Measurements from ENCODE around the gene AGBL3.
A peak's percentile ranks its signal among the peaks of the same experiment; 100 is the strongest.

Gene AGBL3

DNA sequence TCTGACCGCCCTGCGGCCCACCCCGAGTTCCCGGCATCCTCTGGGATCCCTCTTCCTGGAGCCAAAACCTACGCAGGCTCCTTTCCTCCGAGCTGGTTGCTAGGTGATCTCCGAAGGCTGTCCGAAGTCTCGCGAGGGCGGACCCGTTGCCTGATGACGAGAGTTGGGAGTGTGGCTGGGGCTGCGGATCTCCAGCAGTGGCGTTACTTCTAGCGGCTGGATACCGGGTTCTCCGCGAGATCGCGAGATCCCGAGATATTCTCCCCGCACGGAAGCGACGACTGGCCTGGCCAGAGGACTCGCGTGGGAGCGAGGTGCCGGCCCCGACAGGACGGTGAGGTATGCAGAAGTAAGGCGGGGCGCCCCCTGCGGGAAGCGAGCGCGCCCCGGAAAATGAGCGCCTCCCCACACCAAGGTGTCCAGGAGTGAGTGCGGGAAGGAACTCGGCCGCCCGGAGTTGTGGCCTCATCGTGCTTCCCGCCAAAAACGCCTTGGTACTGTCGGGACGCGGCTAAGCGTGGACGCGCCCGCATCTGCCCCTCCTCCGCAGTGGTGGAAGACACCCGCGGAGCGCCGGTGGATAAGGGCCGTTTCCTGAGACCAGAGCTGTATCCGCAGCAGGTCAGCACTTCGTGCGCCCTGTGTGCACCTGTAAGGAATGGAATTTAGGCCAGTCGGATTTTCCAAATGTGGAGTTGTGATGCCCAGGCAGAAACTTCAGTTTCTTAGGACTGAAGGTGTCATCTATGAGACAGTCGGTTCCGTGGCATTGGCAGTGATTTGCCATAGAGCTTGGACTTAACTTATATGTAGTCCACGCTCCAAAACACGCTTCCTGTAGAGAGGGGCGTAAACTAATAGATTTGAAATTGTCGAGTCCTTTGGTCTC lies at the start of gene AGBL3:
Gene AGBL3, plus strand, starts transcription at position 146 of the 889 bp plus-strand sequence. CDS start 1,426 bp downstream, outside the sequence.
- DNase-seq (ENCODE audit: low spot score) = peak; percentile 94

DNA sequence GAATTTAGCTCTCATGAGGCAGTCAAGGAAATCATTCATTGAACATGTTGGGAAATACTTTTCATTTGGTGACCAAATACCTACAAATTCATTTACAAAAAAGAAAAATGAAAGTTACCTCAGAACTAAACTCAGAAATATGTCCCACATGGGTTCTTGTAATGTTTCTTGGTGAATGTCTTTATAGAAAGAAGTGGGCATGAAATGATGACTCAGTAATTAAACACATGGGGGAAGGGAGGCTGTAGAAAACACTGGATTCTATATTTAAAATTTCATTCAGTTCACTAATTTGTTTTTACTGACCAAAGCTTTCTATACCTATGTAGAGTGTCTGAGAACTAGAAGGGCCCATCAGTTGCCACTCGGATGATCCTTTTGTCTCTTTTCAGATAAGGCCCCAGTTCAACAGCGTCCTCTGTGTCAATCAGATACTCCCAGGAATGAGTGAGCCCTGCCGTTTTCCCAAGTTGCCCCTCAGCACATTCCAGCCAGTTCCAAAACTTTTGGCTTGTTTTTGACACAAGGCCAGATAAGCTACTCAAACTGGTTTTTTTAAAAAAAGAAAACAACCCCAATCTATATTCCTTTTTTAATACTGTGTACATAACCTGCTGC lies 49.3 kb upstream of the AGBL3 start:
- DNase-seq (ENCODE audit: low spot score) = no peak

DNA sequence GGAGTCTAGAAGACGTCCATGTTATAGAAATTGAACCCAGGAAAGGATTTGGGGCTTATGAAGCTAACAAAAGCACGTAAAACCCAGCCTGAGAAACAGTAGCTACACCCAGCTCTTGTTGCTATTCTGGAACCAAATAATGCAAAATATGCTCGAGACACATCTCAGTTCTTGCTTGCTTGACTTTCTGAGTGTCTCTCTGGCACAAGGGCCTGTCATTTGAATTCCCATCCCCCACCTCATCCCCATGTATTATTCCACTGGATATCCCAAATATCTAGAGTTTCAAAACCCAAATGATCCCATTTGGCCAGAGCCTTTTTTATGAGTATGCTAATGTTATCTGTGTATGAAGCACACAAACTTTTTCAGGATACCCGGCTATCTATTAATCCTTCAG lies 48.2 kb upstream of the AGBL3 start:
- DNase-seq (ENCODE audit: low spot score) = no peak

DNA sequence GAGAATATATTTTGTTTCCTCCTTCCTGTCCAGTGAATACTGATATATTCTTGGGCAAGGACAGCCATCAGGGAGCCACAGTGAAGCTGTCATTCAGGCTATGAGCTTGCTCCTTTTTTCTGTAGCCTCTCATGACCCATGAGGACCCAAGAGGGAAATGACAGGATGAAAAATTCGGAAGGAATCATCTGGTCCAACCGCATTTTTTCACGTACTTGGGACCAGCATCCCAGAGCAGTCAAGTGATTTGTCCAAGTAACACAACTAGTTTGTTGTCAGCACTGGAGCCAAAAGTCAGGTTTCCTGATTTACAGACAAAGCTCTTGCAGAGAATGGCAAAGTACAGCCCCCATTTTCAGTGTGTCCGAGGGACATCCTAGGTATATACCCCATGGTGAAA lies 47.2 kb upstream of the AGBL3 start:
- DNase-seq (ENCODE audit: low spot score) = no peak

DNA sequence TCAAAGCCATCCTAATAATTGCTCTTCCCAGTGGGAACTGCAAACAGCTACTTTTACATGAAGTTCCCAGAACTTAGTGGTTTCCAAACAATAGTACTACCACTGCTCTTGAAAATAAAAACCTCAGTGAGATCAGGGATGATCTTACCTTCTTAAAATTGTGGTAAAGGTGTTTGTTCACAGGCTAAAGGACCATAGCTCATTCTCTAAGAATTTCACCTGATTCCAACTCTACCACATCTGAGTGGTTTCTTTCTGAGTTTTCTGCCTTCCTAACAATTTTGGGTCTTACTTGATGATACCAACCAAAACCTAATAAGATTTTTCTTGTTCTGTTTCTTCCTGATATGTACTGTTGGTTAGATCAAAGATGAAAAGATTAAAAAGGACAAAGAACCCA lies 45.6 kb upstream of the AGBL3 start:
- no peak for DNase-seq (ENCODE audit: low spot score)

DNA sequence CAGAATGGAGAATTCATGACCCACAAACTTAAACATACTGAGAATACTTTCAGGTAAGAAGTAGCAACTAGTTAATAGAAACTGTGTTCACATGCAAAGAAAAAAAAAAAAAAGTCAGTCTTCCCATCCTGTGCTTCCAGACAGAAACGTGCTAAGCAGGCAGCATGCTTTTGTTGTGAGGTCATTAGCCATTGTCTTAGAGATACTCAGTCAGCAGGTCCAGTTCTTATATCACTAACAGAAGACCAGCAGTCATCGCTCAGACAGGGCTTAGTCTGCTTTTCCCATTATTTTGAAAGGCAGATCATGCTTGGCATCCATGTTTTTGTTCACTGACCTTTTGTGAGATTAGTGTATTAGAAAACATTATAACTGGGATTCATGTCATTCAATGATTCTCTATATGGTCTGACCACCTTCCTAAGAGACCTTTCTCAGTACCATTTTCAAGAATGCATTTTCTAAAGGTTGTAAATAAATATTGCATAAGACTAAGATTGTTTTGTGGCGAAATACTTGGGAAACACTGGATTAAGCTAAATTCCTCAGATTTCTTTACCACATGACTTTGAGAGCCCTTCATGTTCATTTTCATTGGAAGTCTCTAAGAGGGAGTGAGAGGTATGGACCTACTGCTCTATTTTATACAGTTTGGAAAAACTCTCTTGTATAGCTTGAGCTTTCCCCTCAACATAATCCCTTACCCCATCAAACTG lies 45.0 kb upstream of the AGBL3 start:
- peak; percentile 72 for DNase-seq (ENCODE audit: low spot score)

DNA sequence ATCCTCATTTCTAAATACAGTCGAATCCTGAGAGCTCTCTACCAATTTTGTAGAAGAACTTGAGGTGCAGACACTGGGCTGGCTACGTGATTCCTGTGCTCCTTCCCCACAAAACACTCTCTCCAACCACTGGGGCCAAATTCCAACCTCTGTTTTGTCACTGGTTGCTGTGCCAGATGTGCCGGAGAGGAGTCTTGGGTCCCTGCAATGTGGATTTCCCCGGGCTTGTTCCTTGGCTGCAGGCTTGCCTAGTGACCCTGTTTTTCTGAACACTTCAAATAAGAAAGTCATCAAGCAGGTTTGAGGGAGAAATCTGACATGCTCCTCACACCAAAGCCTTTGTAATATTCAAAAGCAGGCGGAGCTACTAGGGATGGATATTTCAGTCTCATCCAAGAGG lies 44.4 kb upstream of the AGBL3 start:
- no peak for DNase-seq (ENCODE audit: low spot score)

DNA sequence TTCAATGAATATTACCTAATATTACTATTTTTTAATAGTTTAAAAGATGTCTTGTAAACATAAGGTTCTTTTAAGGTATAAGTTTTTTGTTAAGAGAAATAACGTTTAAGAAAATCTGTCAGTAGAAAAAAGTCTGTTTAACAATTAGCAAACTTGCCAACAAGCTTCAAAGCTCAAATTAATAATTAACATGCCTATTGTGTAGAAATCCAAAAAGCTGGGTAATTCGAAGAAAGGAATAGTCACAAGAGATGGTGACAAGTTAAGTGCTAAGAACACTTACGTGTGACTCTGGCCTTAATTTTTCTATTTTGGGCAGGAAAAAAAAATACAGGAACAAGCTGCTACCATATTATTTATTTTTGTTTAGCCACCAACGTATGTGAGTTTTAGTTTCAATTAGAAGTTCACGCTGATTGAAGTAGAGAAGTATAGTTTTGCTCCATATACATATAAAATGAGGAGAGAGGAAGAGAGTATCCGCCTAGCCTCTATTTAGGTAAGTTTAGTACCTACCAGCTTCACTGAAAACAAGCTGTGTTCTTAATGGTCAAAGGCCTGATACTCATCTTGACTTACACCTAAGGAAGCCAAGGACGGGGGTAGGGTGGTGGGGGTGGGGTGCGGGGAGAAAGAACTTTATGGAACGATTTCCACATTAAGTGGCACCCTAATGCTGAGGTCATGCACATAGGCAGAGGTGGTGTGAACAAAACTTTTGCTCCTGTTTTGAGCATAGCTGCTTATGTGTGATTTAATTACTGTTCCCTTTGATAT lies 43.4 kb upstream of the AGBL3 start:
- no peak for DNase-seq (ENCODE audit: low spot score)

DNA sequence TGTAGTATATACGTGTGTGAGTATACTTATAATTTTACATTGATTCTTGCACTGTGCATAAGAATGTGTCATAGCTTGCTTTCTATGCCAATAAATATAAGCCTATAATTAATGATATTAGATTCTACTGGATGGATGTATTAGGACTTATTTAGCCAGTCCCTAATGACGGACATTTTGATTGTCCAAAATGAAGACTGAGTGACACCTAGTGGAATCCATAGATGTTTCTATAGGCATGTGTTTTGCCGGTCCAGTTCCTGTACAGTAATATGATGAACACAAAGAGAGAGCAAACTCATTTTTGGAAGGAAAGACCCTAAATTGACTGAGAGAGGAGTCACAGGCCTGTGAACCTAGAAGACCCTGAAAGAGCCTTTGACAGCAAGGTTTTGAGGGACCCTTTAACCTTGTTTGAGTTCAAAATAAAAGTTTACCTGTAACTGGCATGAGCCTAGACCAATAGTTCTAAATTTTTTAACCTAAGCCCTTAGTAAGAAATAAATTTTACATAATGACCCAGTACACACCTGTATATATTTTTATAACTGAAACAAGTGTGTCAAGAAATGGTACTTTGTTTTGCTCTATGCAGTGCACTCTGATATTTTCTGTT lies 42.4 kb upstream of the AGBL3 start:
- DNase-seq (ENCODE audit: low spot score) = no peak

DNA sequence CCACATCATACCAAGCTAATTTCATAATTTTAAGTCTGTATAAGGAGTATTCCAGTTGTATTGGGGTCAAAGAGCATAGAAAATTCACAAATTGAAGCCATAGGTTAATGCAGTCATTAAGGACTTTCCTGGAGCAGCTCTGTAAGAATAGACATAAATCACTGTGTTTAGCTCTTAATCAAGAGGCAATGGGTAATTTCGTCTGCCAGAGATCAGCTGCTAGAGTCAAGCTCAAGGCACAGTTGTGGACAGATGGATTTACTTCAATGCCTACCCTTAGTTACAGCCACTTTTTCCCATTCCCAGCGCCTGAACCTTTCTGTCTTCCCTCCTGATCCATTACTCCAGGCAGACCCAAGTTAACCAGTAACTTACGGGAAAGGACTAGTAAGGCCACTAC lies 40.6 kb upstream of the AGBL3 start:
- no peak for DNase-seq (ENCODE audit: low spot score)

DNA sequence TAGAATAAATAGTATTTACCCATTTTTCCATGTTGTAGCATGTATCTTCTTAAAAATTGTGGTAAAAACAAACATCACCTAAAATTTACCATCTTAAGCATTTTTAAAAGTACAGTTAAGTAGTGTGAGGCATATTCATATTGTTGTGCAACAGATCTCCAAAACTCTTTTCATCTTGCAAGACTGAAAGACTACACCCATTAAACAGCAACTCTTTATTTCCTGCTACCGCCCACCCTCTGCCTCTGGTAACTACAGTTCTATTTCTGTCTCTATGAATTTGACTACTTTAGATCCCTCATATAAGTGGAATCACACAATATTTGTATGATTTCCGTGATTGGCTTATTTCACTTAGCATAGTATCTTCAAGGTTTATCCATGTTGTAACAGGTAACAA lies 40.0 kb upstream of the AGBL3 start:
- DNase-seq (ENCODE audit: low spot score) = no peak

DNA sequence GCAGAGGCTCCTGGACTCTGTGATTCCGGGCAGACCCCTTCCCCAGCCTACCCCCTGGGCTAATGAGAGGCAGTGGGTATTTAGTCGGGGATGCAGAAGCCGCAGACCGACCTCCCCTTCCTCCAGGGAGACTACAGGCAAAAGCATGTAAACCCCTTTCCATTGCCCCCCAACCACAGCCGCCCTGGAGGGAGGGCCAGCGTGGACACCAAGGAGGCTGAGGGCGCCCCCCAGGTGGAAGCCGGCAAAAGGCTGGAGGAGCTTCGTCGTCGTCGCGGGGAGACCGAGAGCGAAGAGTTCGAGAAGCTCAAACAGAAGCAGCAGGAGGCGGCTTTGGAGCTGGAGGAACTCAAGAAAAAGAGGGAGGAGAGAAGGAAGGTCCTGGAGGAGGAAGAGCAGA lies 39.0 kb upstream of the AGBL3 start:
- no peak for DNase-seq (ENCODE audit: low spot score)

DNA sequence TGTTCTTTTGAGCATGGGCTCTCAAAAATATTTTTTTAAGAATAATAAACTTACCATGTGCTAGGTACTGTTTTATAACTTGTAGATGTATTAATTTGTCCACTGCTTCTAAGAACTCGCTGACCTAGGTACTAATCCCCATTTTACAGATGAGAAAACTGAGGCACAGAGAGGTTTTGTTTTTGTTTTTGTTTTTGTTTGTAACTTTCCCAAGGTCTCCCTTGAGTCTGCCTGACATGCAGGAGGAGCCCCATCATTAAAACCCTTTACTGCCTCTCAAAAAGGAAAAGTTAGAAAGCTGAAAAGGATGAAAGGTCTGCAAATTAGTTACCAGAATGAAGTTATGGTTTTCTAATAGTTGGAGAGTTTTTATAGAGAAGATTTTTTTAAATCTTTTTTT lies 38.5 kb upstream of the AGBL3 start:
- no peak for DNase-seq (ENCODE audit: low spot score)

DNA sequence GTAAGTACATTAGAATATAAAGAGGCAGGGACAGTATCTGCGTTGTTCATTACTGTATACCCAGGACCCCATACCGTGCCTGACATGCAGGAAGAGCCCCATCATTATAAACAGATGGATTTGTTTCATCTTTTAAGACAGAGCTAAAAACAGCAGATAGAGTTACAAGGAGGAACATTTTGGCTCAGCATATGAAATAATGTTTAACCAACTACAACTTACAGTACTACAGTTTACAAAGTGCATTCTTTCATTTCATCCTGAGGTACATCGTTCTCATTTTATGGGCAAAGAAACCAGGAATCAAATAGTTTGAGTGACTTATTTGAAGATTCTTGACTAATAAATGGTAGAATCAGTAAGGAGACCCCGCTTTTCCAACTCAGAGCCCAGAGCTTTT lies 38.1 kb upstream of the AGBL3 start:
- no peak for DNase-seq (ENCODE audit: low spot score)

DNA sequence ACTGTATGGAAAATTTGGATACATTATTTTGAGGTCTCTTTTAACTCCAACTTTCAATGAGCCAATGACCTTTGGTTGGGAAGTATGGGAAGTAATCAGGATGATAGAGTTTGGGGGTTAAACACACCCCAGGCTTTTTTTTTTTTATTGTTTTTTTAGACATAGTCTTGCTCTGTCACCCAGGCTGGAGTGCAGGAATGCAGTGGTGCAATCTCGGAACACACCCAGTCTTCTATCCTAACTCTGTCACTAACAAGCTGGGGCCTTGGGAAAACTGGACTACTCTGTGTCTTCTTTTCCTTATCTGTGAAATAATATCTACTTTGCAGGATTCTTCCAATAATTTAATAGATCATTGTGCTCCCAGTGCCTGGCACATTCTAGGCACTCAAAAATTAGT lies 37.6 kb upstream of the AGBL3 start:
- no peak for DNase-seq (ENCODE audit: low spot score)

DNA sequence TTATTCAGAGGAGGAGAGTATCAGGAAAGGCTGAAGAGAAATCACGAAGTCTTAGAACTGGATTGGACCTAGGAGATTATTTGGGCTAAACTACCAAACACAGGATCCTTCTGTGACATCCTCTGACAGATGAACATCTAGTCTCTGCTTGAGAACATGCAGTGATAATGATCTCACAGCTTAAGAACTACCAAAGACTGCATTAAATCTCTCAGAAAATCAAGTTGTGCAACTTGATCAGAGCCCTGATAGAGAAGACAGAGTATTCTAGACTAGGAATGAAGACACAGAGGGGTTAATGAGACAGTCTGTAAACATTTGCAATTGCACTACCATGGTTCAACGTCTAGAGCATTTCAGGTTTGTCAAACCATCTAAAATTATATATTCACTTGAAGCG lies 37.1 kb upstream of the AGBL3 start:
- DNase-seq (ENCODE audit: low spot score) = no peak

DNA sequence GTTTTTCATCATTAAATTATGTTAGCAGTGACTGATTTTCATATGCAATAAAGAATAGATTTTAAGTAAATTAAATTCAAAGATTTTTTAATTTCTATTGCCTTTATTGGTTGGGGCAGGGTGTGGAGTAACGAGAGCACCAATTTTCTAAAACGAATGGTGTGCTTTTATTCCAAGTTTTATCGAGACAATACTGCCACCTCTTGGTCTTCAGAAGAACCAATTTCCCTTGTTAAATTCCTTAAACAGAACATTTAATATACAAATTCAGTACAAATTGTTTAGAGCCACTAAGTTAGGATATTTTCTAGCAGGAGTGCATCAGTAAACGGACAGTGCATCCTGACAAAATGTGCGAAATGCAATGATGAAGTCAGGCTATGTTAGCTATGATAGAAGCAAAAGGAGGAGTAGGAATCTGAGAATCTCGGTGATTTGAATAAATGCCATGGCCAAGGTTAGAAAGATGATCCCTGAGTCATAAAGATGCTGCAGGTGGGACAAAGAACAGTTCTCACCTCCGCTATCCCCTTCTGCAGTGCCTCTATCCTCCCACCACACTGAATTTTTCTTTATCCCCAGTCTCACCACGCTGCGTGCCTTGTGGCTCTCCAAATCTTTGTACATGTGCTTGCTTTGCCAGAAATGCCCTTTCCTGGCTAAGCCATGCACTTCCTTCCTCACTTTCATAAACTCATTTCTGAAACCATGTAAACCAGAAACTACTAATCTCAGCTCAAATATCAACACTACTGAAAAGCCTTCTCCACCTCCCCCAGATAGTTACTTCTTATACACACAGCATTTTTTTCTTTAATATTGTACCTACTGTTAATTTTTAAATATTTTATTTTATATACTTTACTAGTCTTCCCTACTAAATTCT lies 31.9 kb upstream of the AGBL3 start:
- no peak for DNase-seq (ENCODE audit: low spot score)

DNA sequence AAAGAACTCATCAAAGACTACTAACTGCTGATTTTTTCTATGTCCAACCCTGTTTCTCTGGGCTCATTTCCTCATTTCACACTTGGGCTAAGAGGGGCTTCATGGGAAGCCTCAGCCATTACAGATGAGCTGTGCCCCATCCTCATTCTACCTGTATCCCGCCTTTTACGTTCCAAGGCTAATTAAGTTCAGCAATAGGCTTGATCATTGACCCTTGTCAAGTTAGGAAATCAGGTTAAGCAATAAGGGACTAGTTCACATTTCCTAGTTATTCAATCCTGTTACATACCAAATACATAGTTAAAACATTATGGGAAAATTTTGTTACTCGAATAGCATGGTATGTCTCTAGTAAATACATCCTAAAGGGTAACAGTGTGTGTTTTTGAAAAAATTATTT lies 29.3 kb upstream of the AGBL3 start:
- DNase-seq (ENCODE audit: low spot score) = no peak

DNA sequence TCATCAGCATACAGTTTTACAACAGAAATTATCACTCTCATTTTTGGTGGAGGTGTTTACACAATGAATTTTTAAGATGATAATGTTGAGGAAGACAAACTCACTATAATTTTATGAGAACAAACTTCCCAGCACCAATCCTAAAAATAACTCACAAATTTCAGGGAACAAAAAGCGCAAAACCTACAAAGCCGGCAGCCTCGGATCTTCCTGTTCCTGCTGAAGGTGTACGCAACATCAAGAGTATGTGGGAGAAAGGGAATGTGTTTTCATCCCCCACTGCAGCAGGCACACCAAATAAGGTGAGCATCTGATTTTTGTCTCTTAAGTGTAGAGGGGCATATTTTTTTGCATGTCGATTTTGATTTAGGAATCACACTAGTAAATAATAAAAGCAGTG lies 26.5 kb upstream of the AGBL3 start:
- DNase-seq (ENCODE audit: low spot score) = no peak

DNA sequence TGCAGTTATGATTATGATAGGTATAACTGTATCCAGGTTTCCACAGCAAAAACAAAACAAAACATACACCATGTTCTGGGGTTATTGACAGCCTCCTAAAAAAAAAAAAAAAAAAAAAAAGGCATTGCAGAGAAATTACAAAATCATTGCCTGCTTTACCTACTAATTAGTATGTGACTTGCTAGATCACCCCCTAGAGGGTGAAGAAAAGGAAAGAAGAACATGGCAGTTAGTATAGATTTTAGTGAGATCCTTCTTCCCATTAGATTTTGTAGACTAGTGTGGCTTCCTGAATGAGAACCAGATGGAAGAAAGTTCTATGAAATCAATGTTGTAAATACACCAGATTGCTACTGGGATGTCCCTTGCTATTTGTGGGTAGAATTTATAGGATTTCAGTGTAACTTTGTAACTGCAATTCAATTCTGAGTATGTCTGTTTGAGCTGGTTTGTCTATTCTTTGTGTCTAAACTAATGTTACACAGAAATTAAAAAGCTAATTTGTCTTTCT lies 24.0 kb upstream of the AGBL3 start:
- no peak for DNase-seq (ENCODE audit: low spot score)

DNA sequence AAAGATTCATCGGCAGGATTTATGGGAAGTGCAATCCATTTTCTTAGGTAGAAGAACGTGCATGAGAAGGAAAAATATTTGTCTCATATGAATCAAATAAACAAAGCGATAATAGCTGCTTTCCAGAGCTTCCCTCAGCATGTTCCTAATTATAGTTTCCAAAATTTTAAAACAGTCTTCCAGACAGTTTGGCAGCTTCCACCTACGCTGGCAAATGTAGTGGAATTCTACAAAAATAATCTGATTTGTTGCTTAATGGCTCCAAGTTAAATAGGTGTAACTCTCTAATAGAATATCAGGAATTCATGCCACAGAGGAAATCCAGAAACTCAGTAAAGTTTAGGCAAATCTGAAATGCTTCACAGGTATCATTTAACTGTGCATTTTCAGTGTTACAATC lies 23.3 kb upstream of the AGBL3 start:
- DNase-seq (ENCODE audit: low spot score) = no peak
